IMR-90 (cell line): Measurements from ENCODE around the gene HOXB1. TPM values are rescaled to one million over a fixed set of nuclear protein-coding genes. Genes with fewer than 3 reads are reported as not detected.
A peak's percentile ranks its signal among the peaks of the same experiment; 100 is the strongest.

ENCODE experiments used
- ATAC-seq: fragments of 200-7000 bp; cut with Tn5 transposase; 2 replicates; pipeline ENCODE4 v1.9.1; 2020; ENCODE audit warnings: low read depth, mild to moderate bottlenecking, moderate library complexity
- BruUV-seq: library from RNA; stranded (reverse); fragments of 400-500 nt; replicated peaks from 2 replicates; lab custom pipeline; 2021; lab: Mats Ljungman, UMichigan
- CTCF ChIA-PET: fragments of 300-600 bp; formaldehyde crosslinking; extraction: SDS; loops from one replicate; lab custom pipeline; 2021; ENCODE audit warnings: antibody characterized with exemption; lab: Yijun Ruan, JAX
- POLR2A ChIA-PET: fragments of 300-600 bp; sonication (Branson Sonifier 250); formaldehyde crosslinking; loops from one replicate; lab custom pipeline; 2022; ENCODE audit warnings: antibody characterized with exemption; ENCODE audit not compliant: unreplicated experiment; lab: Charles Lee
- DNase-seq: peaks from one replicate; pipeline ENCODE4 v3.0.0; 2013
- H2AFZ ChIP-seq: replicated peaks from 2 replicates; pipeline ENCODE3; 2013; ENCODE audit warnings: low read length, mild to moderate bottlenecking; ENCODE audit not compliant: poor library complexity
- H2AK5ac ChIP-seq: 2 replicates; pipeline ENCODE4 v1.6.1; 2013; ENCODE audit warnings: low read depth, low read length, inconsistent platforms
- H2AK9ac ChIP-seq: replicated peaks from 2 replicates; pipeline ENCODE3; 2013; ENCODE audit warnings: mild to moderate bottlenecking, low read depth, low read length, moderate library complexity; ENCODE audit not compliant: poor library complexity
- H2BK120ac ChIP-seq: 2 replicates; pipeline ENCODE4 v1.6.1; 2013; ENCODE audit warnings: low read depth, low read length, inconsistent platforms
- H2BK15ac ChIP-seq: 3 replicates; pipeline ENCODE4 v1.6.1; 2013; ENCODE audit warnings: low read depth, low read length, inconsistent platforms
- H2BK20ac ChIP-seq: 2 replicates; pipeline ENCODE4 v1.6.1; 2013; ENCODE audit warnings: low read depth, mild to moderate bottlenecking, inconsistent platforms, low read length, moderate library complexity
- H2BK5ac ChIP-seq: 2 replicates; pipeline ENCODE4 v1.6.1; 2013; ENCODE audit warnings: mild to moderate bottlenecking, low read depth, low read length, inconsistent platforms; ENCODE audit not compliant: poor library complexity, severe bottlenecking
- H3K14ac ChIP-seq: replicated peaks from 2 replicates; pipeline ENCODE4 v1.6.1; 2013; ENCODE audit warnings: low read depth, low read length, inconsistent platforms
- H3K18ac ChIP-seq: 2 replicates; pipeline ENCODE4 v1.6.1; 2013; ENCODE audit warnings: low read depth, low read length, control low read depth
- H3K23ac ChIP-seq: 2 replicates; pipeline ENCODE4 v1.6.1; 2013; ENCODE audit warnings: low read depth, low read length, inconsistent platforms
- H3K27ac ChIP-seq: 2 replicates; pipeline ENCODE4 v1.5.1; 2013; ENCODE audit warnings: mild to moderate bottlenecking, control low read depth, low read length; ENCODE audit not compliant: insufficient read depth
- H3K27me3 ChIP-seq: 2 replicates; pipeline ENCODE4 v1.6.1; 2013; ENCODE audit warnings: low read length; ENCODE audit not compliant: control insufficient read depth, insufficient read depth
- H3K36me3 ChIP-seq: 2 replicates; pipeline ENCODE4 v1.6.1; 2013; ENCODE audit warnings: low read length, mixed read lengths; ENCODE audit not compliant: control insufficient read depth, insufficient read depth
- H3K4ac ChIP-seq: 2 replicates; pipeline ENCODE4 v1.6.1; 2013; ENCODE audit warnings: low read depth, low read length, inconsistent platforms
- H3K4me1 ChIP-seq: 2 replicates; pipeline ENCODE4 v1.6.1; 2013; ENCODE audit warnings: low read length, mixed read lengths; ENCODE audit not compliant: control insufficient read depth, insufficient read depth
- H3K4me2 ChIP-seq: 2 replicates; pipeline ENCODE4 v1.6.1; 2013; ENCODE audit warnings: low read depth, mild to moderate bottlenecking, control low read depth, low read length, moderate library complexity
- H3K4me3 ChIP-seq: 2 replicates; pipeline ENCODE4 v1.5.1; 2013; ENCODE audit warnings: low read depth, mild to moderate bottlenecking, control low read depth, low read length, moderate library complexity; ENCODE audit not compliant: insufficient read depth
- H3K56ac ChIP-seq: 2 replicates; pipeline ENCODE4 v1.6.1; 2013; ENCODE audit warnings: low read length, inconsistent platforms; ENCODE audit not compliant: insufficient read depth; ENCODE audit errors: extremely low read depth
- H3K79me1 ChIP-seq, 2 experiments: 2 replicates each; pipeline ENCODE4 v1.6.1; 2013; ENCODE audit warnings: low read length in 2 of 2, inconsistent platforms in 1 of 2, low read depth in 1 of 2
- H3K9ac ChIP-seq: 2 replicates; pipeline ENCODE4 v1.6.1; 2013; ENCODE audit warnings: low read depth, low read length, control low read depth
- H3K9me1 ChIP-seq: 2 replicates; pipeline ENCODE4 v1.6.1; 2013; ENCODE audit warnings: low read length, inconsistent platforms; ENCODE audit not compliant: insufficient read depth
- H3K9me3 ChIP-seq: 2 replicates; pipeline ENCODE4 v1.6.1; 2013; ENCODE audit warnings: low read length; ENCODE audit not compliant: control insufficient read depth, insufficient read depth
- H4K20me1 ChIP-seq: 2 replicates; pipeline ENCODE4 v1.6.1; 2013; ENCODE audit warnings: low read length, inconsistent platforms; ENCODE audit not compliant: insufficient read depth
- H4K5ac ChIP-seq: 2 replicates; pipeline ENCODE4 v1.6.1; 2013; ENCODE audit warnings: mild to moderate bottlenecking, low read depth, low read length, control low read depth
- H4K8ac ChIP-seq, 2 experiments: 2 replicates each; pipeline ENCODE4 v1.6.1; 2013; ENCODE audit warnings: low read depth in 2 of 2, low read length in 2 of 2, control low read depth in 1 of 2, inconsistent platforms in 1 of 2
- H4K91ac ChIP-seq: 2 replicates; pipeline ENCODE4 v1.6.1; 2013; ENCODE audit warnings: low read depth, low read length, inconsistent platforms; ENCODE audit not compliant: insufficient read depth
- CEBPB ChIP-seq: IDR thresholded peaks from 2 replicates; pipeline ENCODE4 v1.6.1; 2012; ENCODE audit warnings: low read depth, low read length, improper control_type of control experiment
- FOS ChIP-seq: fragments of 150-350 bp; IDR thresholded peaks from 2 replicates; pipeline ENCODE4 v1.6.1; 2016; ENCODE audit warnings: low read depth, low read length
- POLR2A ChIP-seq: IDR thresholded peaks from 2 replicates; pipeline ENCODE4 v1.6.1; 2012; ENCODE audit warnings: mild to moderate bottlenecking, low read depth, low read length
- SMC3 ChIP-seq: fragments of 150-350 bp; IDR thresholded peaks from 2 replicates; pipeline ENCODE4 v1.6.1; 2016; ENCODE audit warnings: low read depth, mild to moderate bottlenecking, antibody characterized with exemption, low read length, moderate library complexity
- WGBS, 2 experiments: methylation state at CpG; one replicate each; pipeline versions ENCODE4 v1.1.5 to v1.1.7; 2013; ENCODE audit warnings: missing lambda C conversion rate in 2 of 2; ENCODE audit not compliant: insufficient read length in 1 of 2; ENCODE audit errors: extremely low coverage in 2 of 2; 5-methylcytosine and 5-hydroxymethylcytosine counted together
- dilution Hi-C: fragments of 300-500 bp; cut with HindIII; formaldehyde crosslinking; loops from one replicate; pipeline ENCODE4 v1.14.3; 2018; ENCODE audit warnings: low sequenced_read_pairs; ENCODE audit not compliant: unreplicated experiment
- in situ Hi-C: fragments of 300-500 bp; cut with MboI; formaldehyde crosslinking; loops from 3 replicates; pipeline ENCODE4 v1.14.3; 2019; ENCODE audit warnings: low sequenced_read_pairs, inconsistent platforms, mixed read lengths
- intact Hi-C: fragments of 100-400 bp; cut with micrococcal nuclease; formaldehyde crosslinking; loops from 2 replicates; pipeline ENCODE4 v1.10.0; 2022
- polyA plus RNA-seq, 3 experiments: library from polyadenylated mRNA; depleted of rRNA; stranded (reverse); fragments of >200 nt; gene quantifications; 2 replicates each; pipeline ENCODE4 v1.2.3, GENCODE V29; 2012; ENCODE audit warnings: low replicate concordance in 1 of 3
- total RNA-seq: library from RNA; depleted of rRNA; stranded (reverse); fragments of >200 nt; gene quantifications from 2 replicates; pipeline ENCODE4 v1.2.3, GENCODE V29; 2012
- TF ChIP-seq, protein P1 (sequence below): fragments of 150-350 bp; IDR thresholded peaks from 2 replicates; pipeline ENCODE4 v1.6.1; 2017; ENCODE audit warnings: mild to moderate bottlenecking, antibody characterized with exemption, low read length, low read depth

The HOXB1 gene
- total and polyA plus RNA-seq, 2 of the 4 experiments (the other 2 are of a cell fraction), result not detected

DNA sequence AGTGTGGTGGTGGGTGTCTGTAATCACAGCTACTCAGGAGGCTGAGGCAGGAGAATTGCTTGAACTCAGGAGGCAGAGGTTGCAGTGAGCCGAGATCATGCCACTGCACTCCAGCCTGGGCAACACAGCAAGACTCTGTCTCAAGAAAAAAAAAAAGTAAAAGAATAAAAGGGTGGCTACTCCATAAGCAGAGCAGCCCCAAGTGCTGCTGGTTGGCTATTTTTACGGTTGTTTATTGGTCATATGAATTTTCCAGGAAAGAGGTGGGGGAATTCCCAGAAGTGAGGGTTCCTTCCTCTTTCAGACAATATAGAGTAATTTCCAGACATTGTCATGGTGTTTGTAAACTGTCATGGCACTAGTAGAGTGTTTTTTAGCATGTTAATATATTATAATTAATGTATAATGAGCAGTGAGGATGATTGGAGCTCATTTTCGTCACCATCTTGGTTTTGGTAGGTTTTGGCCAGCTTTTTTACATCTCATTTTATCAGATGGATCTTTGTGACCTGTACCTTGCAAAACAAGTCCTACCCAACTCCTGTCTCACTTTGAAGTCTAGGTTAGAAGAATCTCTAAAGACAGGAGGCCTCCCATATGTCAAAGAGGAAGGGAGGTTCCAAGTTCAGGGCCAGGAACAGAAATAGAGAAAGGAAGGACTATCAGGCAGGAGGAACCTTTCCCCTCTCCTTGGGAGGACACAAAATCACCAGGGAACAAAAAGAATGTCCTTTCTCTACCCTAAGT lies 39.1 kb downstream of the HOXB1 start:
- dilution Hi-C loops, result no loop called here
- in situ Hi-C loops, result loop anchor here (5.0 kb wide), 1 partner anchor 46 kb away; no protein-coding TSS in a partner anchor

More for the DNA sequence above, 39.1 kb downstream of the HOXB1 start:
- peaks cover 22% of the 10 kb centered on the region for H3K9me1 ChIP-seq
- peak overlapping the region; percentile 80; the same call in 1 of the 2 replicates for H2AK5ac ChIP-seq
- no peak overlapping the region for H3K56ac ChIP-seq
- peak overlapping the region; percentile 31; the same call in 1 of the 2 replicates for H3K23ac ChIP-seq
- peak overlapping the region; percentile 43 for H3K14ac ChIP-seq
- H4K20me1 ChIP-seq, result no peaks in the 10 kb centered on the region; the same call in 1 of the 2 replicates
- no peak overlapping the region for H3K4me2 ChIP-seq
- H2BK5ac ChIP-seq, result no peak overlapping the region
- peak overlapping the region; percentile 58; the same call in 1 of the 2 replicates for H2BK120ac ChIP-seq
- H2AK9ac ChIP-seq, result no peak overlapping the region
- no peaks in the 10 kb centered on the region for H3K36me3 ChIP-seq
- H2BK20ac ChIP-seq, result peak overlapping the region; percentile 48; the same call in 1 of the 2 replicates
- DNase-seq, result peak; percentile 48
- intact Hi-C loops, result loop anchor here (2.0 to 5.0 kb wide), 3 partner anchors 49 to 444 kb away; partner anchors contain the start of gene NFE2L1
- peak overlapping the region; percentile 76 for H3K4ac ChIP-seq
- no peak overlapping the region for H3K27ac ChIP-seq
- no peak for ATAC-seq
- no peak overlapping the region for H3K9ac ChIP-seq
- peaks cover 6 to 36% of the 10 kb centered on the region in 2 experiments; a peak in 3 of 4 replicates for H3K79me1 ChIP-seq
- H4K8ac ChIP-seq, result peak overlapping the region; percentile 4 to 62; a peak in 2 of 4 replicates
- no peak overlapping the region for H3K4me3 ChIP-seq
- no CpG with 5 or more reads among the region's 3 CpGs for WGBS, 2 experiments
- H3K18ac ChIP-seq, result no peak overlapping the region
- no peak overlapping the region for H2AFZ ChIP-seq
- peak overlapping the region; percentile 79; the same call in 1 of the 3 replicates for H2BK15ac ChIP-seq
- H4K91ac ChIP-seq, result peak overlapping the region; percentile 78; the same call in 1 of the 2 replicates
- TF ChIP-seq CEBPB (no peak), SMC3 (no peak), POLR2A (no peak), FOS (no peak)
- TF ChIP-seq, protein P1, sequence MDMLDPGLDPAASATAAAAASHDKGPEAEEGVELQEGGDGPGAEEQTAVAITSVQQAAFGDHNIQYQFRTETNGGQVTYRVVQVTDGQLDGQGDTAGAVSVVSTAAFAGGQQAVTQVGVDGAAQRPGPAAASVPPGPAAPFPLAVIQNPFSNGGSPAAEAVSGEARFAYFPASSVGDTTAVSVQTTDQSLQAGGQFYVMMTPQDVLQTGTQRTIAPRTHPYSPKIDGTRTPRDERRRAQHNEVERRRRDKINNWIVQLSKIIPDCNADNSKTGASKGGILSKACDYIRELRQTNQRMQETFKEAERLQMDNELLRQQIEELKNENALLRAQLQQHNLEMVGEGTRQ, result no peak
- H4K5ac ChIP-seq, result no peak overlapping the region
- CTCF ChIA-PET, result interaction anchor here (1.0 to 1.8 kb wide), 6 partner anchors 13 to 101 kb away, joined by 3 to 8 read pairs (median 4); partner anchors contain the start of gene HOXB3
- no TSS peak for BruUV-seq
- no peaks in the 10 kb centered on the region for H3K9me3 ChIP-seq
- H3K4me1 ChIP-seq, result peaks cover 22% of the 10 kb centered on the region
- H3K27me3 ChIP-seq, result no peaks in the 10 kb centered on the region
- POLR2A ChIA-PET, result interaction anchor here (0.5 kb wide), 1 partner anchor 60 kb away, joined by 5 read pairs; no protein-coding TSS in a partner anchor
